ENCODE measurements around the gene TRMU. TPM values are rescaled to one million over a fixed set of nuclear protein-coding genes. Genes with fewer than 3 reads are reported as not detected.

Gene TRMU
- total and polyA plus RNA-seq, 2 donors (not counting 3 experiments of a cell fraction or from before 2014, with no cell fraction given) = 42.4 to 65.7 TPM

DNA sequence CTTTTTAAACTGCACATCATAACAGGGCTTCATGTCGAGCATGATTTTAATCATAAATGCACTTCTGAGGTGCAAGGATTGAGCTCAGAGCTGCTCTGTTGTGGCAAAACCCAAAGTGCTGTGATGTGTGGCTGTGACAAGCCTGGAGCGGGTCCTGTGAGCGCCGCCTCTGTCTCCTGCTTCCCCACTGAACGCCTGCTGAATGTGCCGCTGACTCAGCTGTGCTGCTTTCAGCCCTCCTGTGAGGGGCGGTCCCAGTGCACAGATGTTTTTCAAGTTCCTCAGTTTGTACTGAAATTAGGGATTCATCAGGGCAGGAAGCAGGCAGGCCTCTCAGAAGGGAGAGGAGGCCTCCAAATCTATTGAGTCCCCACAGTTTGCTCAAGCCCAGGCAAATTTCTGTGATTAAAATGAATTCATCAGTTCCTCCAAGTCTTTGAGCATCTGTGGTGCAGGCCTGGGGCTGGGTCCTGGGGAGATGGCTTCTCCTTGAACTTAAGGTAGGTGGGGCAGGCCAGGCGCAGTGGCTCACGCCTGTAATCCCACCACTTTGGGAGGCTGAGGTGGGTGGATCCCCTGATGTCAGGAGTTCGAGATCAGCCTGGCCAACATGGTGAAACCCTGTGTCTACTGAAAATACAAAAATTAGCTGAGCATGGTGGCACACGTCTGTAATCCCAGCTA, 41.8 kb upstream of the TRMU start:
- Histone ChIP-seq H3K4me3 (replicated peaks in 1 of 3; ENCODE audit: insufficient read depth in 1 of 3, low read depth in 1 of 3, low read length in 3 of 3) (no peak overlapping the region), H3K9ac (replicated peaks; ENCODE audit: extremely low read depth, insufficient read depth, low read length) (no peak overlapping the region), H3K4me1 (ENCODE audit: control insufficient read depth, extremely low read depth, insufficient read depth, low read length) (peaks cover 9% of the 10 kb centered on the region), H3K79me2 (ENCODE audit: control insufficient read depth, insufficient read depth, low read length) (peaks cover 17% of the 10 kb centered on the region), H2AFZ (ENCODE audit: low read depth, low read length) (no peak overlapping the region), H4K20me1 (replicated peaks; ENCODE audit: control insufficient read depth, extremely low read depth, insufficient read depth, low read length) (no peaks in the 10 kb centered on the region), H3K9me3 (replicated peaks; ENCODE audit: control insufficient read depth, insufficient read depth, low read length) (no peaks in the 10 kb centered on the region), H3K27me3 (ENCODE audit: control insufficient read depth in 2 of 2, insufficient read depth in 2 of 2, low read length in 2 of 2) (no peaks in the 10 kb centered on the region), H3K36me3 (ENCODE audit: control insufficient read depth in 2 of 2, extremely low read depth in 1 of 2, insufficient read depth in 2 of 2, low read length in 2 of 2) (peaks cover 1 to 8% of the 10 kb centered on the region in 2 experiments), H3K4me2 (ENCODE audit: insufficient read depth, low read length) (no peak overlapping the region), H3K27ac (ENCODE audit: insufficient read depth, low read depth, low read length) (no peak overlapping the region), H3K9me1 (replicated peaks; ENCODE audit: control insufficient read depth, extremely low read depth, insufficient read depth, low read length) (no peaks in the 10 kb centered on the region)
- BruUV-seq (replicated peaks) = no TSS peak
- DNase-seq (ENCODE audit: low read depth, low spot score) = no peak
- TF ChIP-seq EZH2 (IDR thresholded peaks at IDR 0.05; ENCODE audit: borderline replicate concordance, low read depth, low read length, severe bottlenecking) (no peak), GATA2 (IDR thresholded peaks at IDR 0.05; ENCODE audit: insufficient read depth, insufficient read length, low read depth, low read length) (no peak), FOS (IDR thresholded peaks at IDR 0.05; ENCODE audit: borderline replicate concordance, insufficient read depth, low read length) (no peak), POLR2A (IDR thresholded peaks at IDR 0.05; ENCODE audit: low read depth, low read length) (no peak), MAX (IDR thresholded peaks at IDR 0.05; ENCODE audit: insufficient read depth, insufficient read length) (no peak), POLR2AphosphoS5 (IDR thresholded peaks at IDR 0.05; ENCODE audit: insufficient read depth, low read depth, low read length) (no peak), CTCF (IDR thresholded peaks at IDR 0.05; ENCODE audit: extremely low read depth in 1 of 2, insufficient read depth in 1 of 2, low read depth in 1 of 2, low read length in 2 of 2) (no peak), MYC (IDR thresholded peaks at IDR 0.05; ENCODE audit: low read depth, low read length) (no peak), JUN (IDR thresholded peaks at IDR 0.05; ENCODE audit: borderline replicate concordance, insufficient read depth, insufficient read length, low read depth) (no peak)
- intact Hi-C loops (cut with micrococcal nuclease) (no loop called here), dilution Hi-C loops (cut with MboI; ENCODE audit: extremely low pct_ligation_motif_present, low sequenced_read_pairs) (no loop called here)
- no peak for FAIRE-seq
- POLR2A ChIA-PET = no interaction called here
- CTCF ChIA-PET = no interaction called here

Measured in endothelial cell of umbilical vein (primary cell).